ENCODE results near the gene CACNB1.
"Not testable (repeated sequence)": the region's sequence is repeated elsewhere in the genome, so short reads cannot be mapped to it uniquely, and the experiment has no call there.

CACNB1 gene

GRCh38 chr17:39181303-39181702, 16.2 kb downstream of the CACNB1 start:
- H3K36me3 Mint-ChIP-seq, result peaks cover 91% of the 10 kb centered on the region
- H3K4me3 Mint-ChIP-seq, result no peak overlapping the region
- H3K27ac Mint-ChIP-seq, result no peak overlapping the region
- DNase-seq (ENCODE audit: low spot score in 2 of 2) (no peak), ATAC-seq (no peak)
- H3K4me1 Mint-ChIP-seq, result peaks cover 5% of the 10 kb centered on the region
- H3K9me3 Mint-ChIP-seq, result no peaks in the 10 kb centered on the region

GRCh38 chr17:39178536-39178935, 18.9 kb downstream of the CACNB1 start:
- ATAC-seq (no peak), DNase-seq (ENCODE audit: low spot score in 2 of 2) (no peak)
- Mint-ChIP-seq H3K27ac (no peak overlapping the region), H3K4me3 (no peak overlapping the region), H3K36me3 (peaks cover 81% of the 10 kb centered on the region), H3K9me3 (no peaks in the 10 kb centered on the region), H3K4me1 (peaks cover 26% of the 10 kb centered on the region)

GRCh38 chr17:39177256-39177655, 20.2 kb downstream of the CACNB1 start:
- ATAC-seq (no peak), DNase-seq (ENCODE audit: low spot score in 2 of 2) (no peak)
- Mint-ChIP-seq H3K4me3 (no peak overlapping the region), H3K4me1 (peaks cover 31% of the 10 kb centered on the region), H3K27ac (peak overlapping the region; percentile 55), H3K36me3 (peaks cover 77% of the 10 kb centered on the region), H3K9me3 (no peaks in the 10 kb centered on the region)

- peaks cover 34% of the 10 kb centered on the region for H3K4me1 Mint-ChIP-seq
- ATAC-seq (no peak), DNase-seq (ENCODE audit: low spot score in 2 of 2) (no peak)
- H3K9me3 Mint-ChIP-seq, result no peaks in the 10 kb centered on the region
- no peak overlapping the region for H3K4me3 Mint-ChIP-seq
- peaks cover 66% of the 10 kb centered on the region for H3K36me3 Mint-ChIP-seq
- H3K27ac Mint-ChIP-seq, result no peak overlapping the region
Observed at GRCh38 chr17:39175695-39176093, 21.8 kb downstream of the CACNB1 start.

- H3K4me1 Mint-ChIP-seq, result peaks cover 34% of the 10 kb centered on the region
- peaks cover 60% of the 10 kb centered on the region for H3K36me3 Mint-ChIP-seq
- ATAC-seq (peak; percentile 79), DNase-seq (ENCODE audit: low spot score in 2 of 2) (peak; percentile 59 to 83)
- H3K9me3 Mint-ChIP-seq, result no peaks in the 10 kb centered on the region
- H3K4me3 Mint-ChIP-seq, result no peak overlapping the region
- H3K27ac Mint-ChIP-seq, result no peak overlapping the region
Observed at GRCh38 chr17:39174920-39175694, 22.4 kb downstream of the CACNB1 start.

- Mint-ChIP-seq H3K9me3 (no peaks in the 10 kb centered on the region), H3K4me1 (peaks cover 34% of the 10 kb centered on the region), H3K27ac (no peak overlapping the region), H3K4me3 (no peak overlapping the region), H3K36me3 (peaks cover 46% of the 10 kb centered on the region)
- no peak for ATAC-seq
- no peak for DNase-seq (ENCODE audit: low spot score in 2 of 2)
Observed at GRCh38 chr17:39173526-39174274, 23.8 kb downstream of the CACNB1 start.

- ATAC-seq (no peak), DNase-seq (ENCODE audit: low spot score in 2 of 2) (no peak)
- Mint-ChIP-seq H3K4me1 (peaks cover 34% of the 10 kb centered on the region), H3K27ac (peak overlapping the region; percentile 70), H3K4me3 (no peak overlapping the region), H3K36me3 (peaks cover 40% of the 10 kb centered on the region), H3K9me3 (no peaks in the 10 kb centered on the region)
Observed at GRCh38 chr17:39173080-39173479, 24.4 kb downstream of the CACNB1 start.

GRCh38 chr17:39171933-39172332, 25.5 kb downstream of the CACNB1 start:
- no peak for DNase-seq (ENCODE audit: low spot score in 2 of 2)
- Mint-ChIP-seq H3K36me3 (peaks cover 28% of the 10 kb centered on the region), H3K9me3 (no peaks in the 10 kb centered on the region), H3K4me3 (no peak overlapping the region), H3K27ac (peak overlapping the region; percentile 70), H3K4me1 (peaks cover 44% of the 10 kb centered on the region)
- ATAC-seq, result no peak

GRCh38 chr17:39170558-39170957, 26.9 kb downstream of the CACNB1 start:
- Mint-ChIP-seq H3K4me3 (no peak overlapping the region), H3K27ac (no peak overlapping the region), H3K9me3 (no peaks in the 10 kb centered on the region), H3K4me1 (peaks cover 43% of the 10 kb centered on the region), H3K36me3 (peaks cover 22% of the 10 kb centered on the region)
- DNase-seq (ENCODE audit: low spot score in 2 of 2), result no peak
- ATAC-seq, result no peak

GRCh38 chr17:39170109-39170508, 27.4 kb downstream of the CACNB1 start:
- Mint-ChIP-seq H3K4me1 (peaks cover 41% of the 10 kb centered on the region), H3K9me3 (no peaks in the 10 kb centered on the region), H3K27ac (no peak overlapping the region), H3K36me3 (peaks cover 19% of the 10 kb centered on the region), H3K4me3 (no peak overlapping the region)
- DNase-seq (ENCODE audit: low spot score in 2 of 2), result no peak
- ATAC-seq, result no peak

GRCh38 chr17:39169518-39169917, 28.0 kb downstream of the CACNB1 start:
- H3K36me3 Mint-ChIP-seq, result peaks cover 13% of the 10 kb centered on the region
- no peaks in the 10 kb centered on the region for H3K9me3 Mint-ChIP-seq
- H3K4me3 Mint-ChIP-seq, result no peak overlapping the region
- DNase-seq (ENCODE audit: low spot score in 2 of 2) (no peak), ATAC-seq (no peak)
- H3K4me1 Mint-ChIP-seq, result peaks cover 41% of the 10 kb centered on the region
- H3K27ac Mint-ChIP-seq, result no peak overlapping the region

- Mint-ChIP-seq H3K27ac (no peak overlapping the region), H3K9me3 (no peaks in the 10 kb centered on the region), H3K4me1 (peaks cover 39% of the 10 kb centered on the region), H3K36me3 (peaks cover 13% of the 10 kb centered on the region), H3K4me3 (no peak overlapping the region)
- ATAC-seq (no peak), DNase-seq (ENCODE audit: low spot score in 2 of 2) (no peak)
Observed at GRCh38 chr17:39169101-39169500, 28.4 kb downstream of the CACNB1 start.

GRCh38 chr17:39168503-39168902, 29.0 kb downstream of the CACNB1 start:
- H3K4me3 Mint-ChIP-seq; H3K36me3 Mint-ChIP-seq; ATAC-seq; DNase-seq (ENCODE audit: low spot score in 2 of 2); H3K27ac Mint-ChIP-seq; H3K9me3 Mint-ChIP-seq: not testable (repeated sequence)
- peaks cover 33% of the 10 kb centered on the region for H3K4me1 Mint-ChIP-seq

GRCh38 chr17:39167476-39167875, 30.0 kb downstream of the CACNB1 start:
- Mint-ChIP-seq H3K9me3 (no peaks in the 10 kb centered on the region), H3K27ac (no peak overlapping the region), H3K36me3 (no peaks in the 10 kb centered on the region), H3K4me3 (peak overlapping the region; percentile 5), H3K4me1 (peaks cover 31% of the 10 kb centered on the region)
- DNase-seq (ENCODE audit: low spot score in 2 of 2) (no peak), ATAC-seq (no peak)

GRCh38 chr17:39166437-39167335, 30.8 kb downstream of the CACNB1 start:
- Mint-ChIP-seq H3K4me3 (peak overlapping the region; percentile 78), H3K27ac (no peak overlapping the region), H3K4me1 (peaks cover 25% of the 10 kb centered on the region), H3K36me3 (no peaks in the 10 kb centered on the region), H3K9me3 (no peaks in the 10 kb centered on the region)
- ATAC-seq, result no peak
- DNase-seq (ENCODE audit: low spot score in 2 of 2), result no peak
